Peyer's patch (tissue), 4 donors: ENCODE data around the gene FAF2. TPM values are rescaled to one million over a fixed set of nuclear protein-coding genes. Genes with fewer than 3 reads are reported as not detected.
A peak's percentile ranks its signal among the peaks of the same experiment; 100 is the strongest.

Source experiments
- DNase-seq, 3 donors: peaks; one replicate each; pipeline ENCODE4 v3.0.0-alpha.2; 2017 to 2019
- H3K27ac ChIP-seq, 4 donors: fragments of 200-600 bp; sonication (generic); one replicate each; pipeline ENCODE4 v1.5.1; 2016 to 2019
- H3K27me3 ChIP-seq, 2 donors: fragments of 200-600 bp; sonication (generic); one replicate each; pipeline ENCODE4 v1.5.1; 2019
- H3K36me3 ChIP-seq, 3 donors: fragments of 200-600 bp; sonication (generic); one replicate each; pipeline ENCODE4 v1.5.1; 2016 to 2019
- H3K4me1 ChIP-seq, 4 donors: fragments of 200-600 bp; sonication (generic); one replicate each; pipeline ENCODE4 v1.5.1; 2016 to 2019
- H3K4me3 ChIP-seq, 4 donors: fragments of 200-600 bp; sonication (generic); 1 replicate in 3 of 4; 2 replicates in 1 of 4; pipeline ENCODE4 v1.5.1; 2016 to 2019; ENCODE audit warnings: mild to moderate bottlenecking in 1 of 4
- H3K9me3 ChIP-seq, 4 donors: fragments of 200-600 bp; sonication (generic); one replicate each; pipeline ENCODE4 v1.5.1; 2016 to 2019; ENCODE audit warnings: mild to moderate bottlenecking in 1 of 4
- CTCF ChIP-seq, 6 experiments: fragments of 450-650 bp in 4 of 6; fragments of 200-600 bp in 2 of 6; sonication (generic) in 1 of 6; IDR thresholded peaks; one replicate each; pipeline ENCODE4 v1.5.1; 2017 to 2019; ENCODE audit warnings: antibody characterized with exemption in 6 of 6, mild to moderate bottlenecking in 3 of 6, moderate library complexity in 1 of 6
- POLR2A ChIP-seq, 2 donors: fragments of 450-650 bp; IDR thresholded peaks; one replicate each; pipeline ENCODE4 v1.5.1; 2017; ENCODE audit warnings: antibody characterized with exemption in 2 of 2, mild to moderate bottlenecking in 2 of 2, moderate library complexity in 2 of 2
- total RNA-seq, 4 donors: library from RNA; depleted of rRNA; stranded (reverse); fragments of >200 nt; gene quantifications; one replicate each; pipeline ENCODE4 v1.1.0, GENCODE V29; 2016

Gene FAF2
- total RNA-seq, 4 donors from 2014 or later: 18.2 to 41.5 (median 32.4) TPM

GRCh38 chr5:176540956-176541337 lies 92.8 kb downstream of the FAF2 start:
- Histone ChIP-seq H3K36me3 (no peaks in the 10 kb centered on the region), H3K9me3 (no peaks in the 10 kb centered on the region), H3K27me3 (no peaks in the 10 kb centered on the region), H3K27ac (peak overlapping the region; percentile 91 to 97 (median 94)), H3K4me1 (peaks cover 0 to 19% (median 13%) of the 10 kb centered on the region in 4 donors), H3K4me3 (no peak overlapping the region)
- TF ChIP-seq POLR2A (IDR thresholded peaks at IDR 0.05): no peak
- TF ChIP-seq CTCF (IDR thresholded peaks at IDR 0.05): no peak
- peak in 1 of 3 donors; percentile 49 for DNase-seq

- peak overlapping the region in 3 of 4 donors; percentile 74 to 86 (median 78) for H3K4me3 ChIP-seq
These were observed 93.4 kb downstream of the FAF2 start for GRCh38 chr5:176541338-176542134.

GRCh38 chr5:176542135-176542595 lies 94.0 kb downstream of the FAF2 start:
- TF ChIP-seq POLR2A (IDR thresholded peaks at IDR 0.05) (peak in 1 of 2 donors; percentile 30), CTCF (IDR thresholded peaks at IDR 0.05) (no peak)
- Histone ChIP-seq H3K9me3 (no peaks in the 10 kb centered on the region), H3K27ac (peak overlapping the region; percentile 91 to 97 (median 94)), H3K27me3 (no peaks in the 10 kb centered on the region), H3K4me1 (peaks cover 0 to 25% (median 16%) of the 10 kb centered on the region in 4 donors), H3K4me3 (peak overlapping the region; percentile 73 to 86 (median 76)), H3K36me3 (no peaks in the 10 kb centered on the region)
- DNase-seq: peak; percentile 81 to 88 (median 83)

More at GRCh38 chr5:176541338-176542134, 93.4 kb downstream of the FAF2 start:
- Histone ChIP-seq H3K27me3 (no peaks in the 10 kb centered on the region), H3K9me3 (no peaks in the 10 kb centered on the region), H3K27ac (peak overlapping the region; percentile 91 to 97 (median 94)), H3K4me1 (peaks cover 0 to 19% (median 15%) of the 10 kb centered on the region in 4 donors), H3K36me3 (no peaks in the 10 kb centered on the region)
- TF ChIP-seq POLR2A (IDR thresholded peaks at IDR 0.05) (peak in 1 of 2 donors; percentile 63), CTCF (IDR thresholded peaks at IDR 0.05) (no peak)
- DNase-seq: peak; percentile 75 to 95 (median 92)

GRCh38 chr5:176542596-176543427 lies 94.6 kb downstream of the FAF2 start:
- Histone ChIP-seq H3K4me1 (peaks cover 0 to 30% (median 16%) of the 10 kb centered on the region in 4 donors), H3K4me3 (peak overlapping the region; percentile 73 to 86 (median 76)), H3K27me3 (no peaks in the 10 kb centered on the region), H3K9me3 (no peaks in the 10 kb centered on the region), H3K36me3 (no peaks in the 10 kb centered on the region), H3K27ac (peak overlapping the region; percentile 91 to 97 (median 94))
- no peak for DNase-seq
- TF ChIP-seq CTCF (IDR thresholded peaks at IDR 0.05): peak in 2 of 6 experiments; percentile 33 to 47
- TF ChIP-seq POLR2A (IDR thresholded peaks at IDR 0.05): no peak

- H3K9me3 ChIP-seq: no peaks in the 10 kb centered on the region
- H3K36me3 ChIP-seq: no peaks in the 10 kb centered on the region
- TF ChIP-seq CTCF (IDR thresholded peaks at IDR 0.05) (no peak), POLR2A (IDR thresholded peaks at IDR 0.05) (peak; percentile 77 to 97)
- peaks cover 0 to 32% (median 13%) of the 10 kb centered on the region in 4 donors for H3K4me1 ChIP-seq
- DNase-seq: peak; percentile 75 to 92 (median 92)
- peak overlapping the region; percentile 73 to 86 (median 76) for H3K4me3 ChIP-seq
- no peaks in the 10 kb centered on the region for H3K27me3 ChIP-seq
- peak overlapping the region; percentile 91 to 97 (median 94) for H3K27ac ChIP-seq
These were observed 95.4 kb downstream of the FAF2 start for GRCh38 chr5:176543428-176544182.
